ENCODE measurements around the gene SLC41A1.

SLC41A1 gene

DNA sequence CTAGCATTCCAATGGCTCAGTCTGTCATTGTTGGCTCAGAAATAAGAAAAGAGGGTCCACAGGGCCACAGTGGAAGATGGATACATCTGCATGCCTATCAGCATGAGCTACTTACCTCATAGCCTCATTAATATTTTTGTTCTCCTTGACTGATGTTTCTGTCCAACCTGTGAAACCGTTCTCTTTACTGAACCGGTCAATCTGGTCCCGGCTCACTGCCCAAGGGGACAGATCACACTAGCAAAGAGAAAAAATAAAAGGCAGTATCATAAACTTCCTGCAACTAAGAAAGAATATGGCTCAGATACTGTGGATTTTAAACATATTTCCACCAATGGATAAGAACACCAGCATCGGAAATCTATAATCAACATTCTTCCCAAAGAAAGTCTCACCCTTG lies 42.4 kb downstream of the SLC41A1 start:
- TF ChIP-seq GATA1 (IDR thresholded peaks at IDR 0.05; ENCODE audit: low read depth, low read length) (no peak), POLR2A (IDR thresholded peaks at IDR 0.05; ENCODE audit: low read length) (no peak)
- no peak for DNase-seq

DNA sequence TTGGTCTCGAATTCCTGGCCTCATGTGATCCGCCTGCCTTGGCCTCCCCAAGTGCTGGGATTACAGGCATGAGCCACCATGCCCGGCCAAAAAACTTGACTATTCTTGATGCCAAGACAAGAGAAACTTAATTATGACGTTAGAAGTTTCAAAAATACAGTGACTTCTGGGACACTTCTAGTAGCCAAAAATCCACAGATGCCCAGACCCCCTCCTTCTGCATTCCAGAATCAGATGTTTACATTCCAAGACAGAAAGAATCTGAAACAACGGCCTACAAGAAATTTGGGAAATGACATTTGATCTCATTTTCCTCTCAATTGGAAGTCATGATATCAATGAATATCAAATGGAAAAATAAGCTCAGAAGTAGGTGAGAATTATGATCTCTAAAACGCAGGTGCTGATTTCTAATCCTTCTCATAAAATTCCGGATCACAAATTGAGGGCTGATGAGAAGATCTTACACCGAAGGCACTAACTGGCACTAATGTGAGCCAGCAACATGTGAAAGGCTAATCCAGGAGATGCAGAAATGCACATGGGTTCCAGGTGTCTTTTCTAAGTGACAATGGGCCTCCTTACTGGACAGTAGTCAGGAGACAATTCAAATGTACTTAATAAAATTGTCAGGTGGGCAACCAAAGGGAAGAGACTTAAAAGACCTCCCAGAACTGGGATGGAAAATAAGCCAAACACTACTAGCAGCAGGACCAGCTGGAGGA lies 43.2 kb downstream of the SLC41A1 start:
- no peak for TF ChIP-seq POLR2A (IDR thresholded peaks at IDR 0.05; ENCODE audit: low read length)
- TF ChIP-seq GATA1 (IDR thresholded peaks at IDR 0.05; ENCODE audit: low read depth, low read length): no peak

DNA sequence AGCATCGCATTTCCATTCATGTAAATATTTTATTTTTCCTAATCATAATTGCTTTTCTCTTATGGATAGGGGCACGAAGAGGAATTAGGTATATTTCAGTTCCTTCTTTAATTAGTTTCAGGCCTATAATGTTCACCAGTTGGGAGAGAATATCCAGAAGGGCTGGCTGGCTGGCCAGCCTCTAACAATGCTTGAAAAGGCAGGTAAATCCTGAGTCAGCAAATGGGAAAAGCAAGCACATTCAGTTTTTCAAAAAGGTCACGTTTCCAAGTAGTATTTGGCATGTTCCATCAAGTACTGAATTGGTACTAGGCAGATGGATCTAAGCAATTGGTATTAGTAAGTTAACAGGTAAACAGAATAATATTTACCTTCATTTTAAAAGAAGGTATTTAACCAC lies 45.8 kb downstream of the SLC41A1 start:
- TF ChIP-seq GATA1 (IDR thresholded peaks at IDR 0.05; ENCODE audit: low read depth, low read length) (no peak), POLR2A (IDR thresholded peaks at IDR 0.05; ENCODE audit: low read length) (no peak)

More for the DNA sequence above, 43.2 kb downstream of the SLC41A1 start:
- DNase-seq: no peak

DNA sequence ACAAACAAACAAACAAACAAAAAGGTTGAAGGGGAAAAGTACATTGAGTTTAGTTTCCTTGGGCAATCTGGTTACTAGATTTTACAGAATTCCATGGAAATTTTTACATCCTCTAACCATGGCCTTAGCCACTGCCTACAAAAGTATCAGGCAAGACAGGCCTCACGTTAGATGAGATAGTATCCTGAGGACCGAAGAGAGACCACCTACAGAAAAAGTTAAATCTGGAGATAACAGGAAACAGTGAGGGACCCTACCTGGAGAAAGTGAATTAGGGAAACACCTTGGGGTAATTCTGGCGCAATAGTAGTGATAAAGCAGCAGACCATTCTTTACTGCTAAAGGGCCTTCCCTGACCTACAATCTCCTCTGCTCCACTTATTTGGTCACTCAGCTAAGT lies 46.4 kb downstream of the SLC41A1 start:
- no peak for DNase-seq
- no peak for TF ChIP-seq GATA1 (IDR thresholded peaks at IDR 0.05; ENCODE audit: low read depth, low read length)

More for the DNA sequence above, 45.8 kb downstream of the SLC41A1 start:
- no peak for DNase-seq

DNA sequence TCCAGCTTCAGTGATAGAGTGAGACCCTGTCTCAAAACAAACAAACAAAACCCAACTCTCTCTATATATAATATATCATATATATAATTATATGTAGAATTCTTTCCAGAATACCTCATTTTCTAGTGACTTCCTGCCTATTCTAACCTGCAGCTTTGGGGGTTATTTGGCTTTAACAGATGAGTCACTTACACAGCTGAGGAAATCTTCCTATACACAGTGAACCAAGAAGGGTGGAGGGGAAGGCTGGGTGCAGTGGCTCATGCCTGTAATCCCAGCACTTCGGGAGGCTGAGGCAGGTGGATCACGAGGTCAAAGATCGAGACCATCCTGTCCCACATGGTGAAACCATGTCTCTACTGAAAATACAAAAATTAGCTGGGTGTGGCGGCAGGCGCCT lies 47.0 kb downstream of the SLC41A1 start:
- DNase-seq: no peak
- TF ChIP-seq POLR2A (IDR thresholded peaks at IDR 0.05; ENCODE audit: low read length) (no peak), GATA1 (IDR thresholded peaks at IDR 0.05; ENCODE audit: low read depth, low read length) (no peak)

DNA sequence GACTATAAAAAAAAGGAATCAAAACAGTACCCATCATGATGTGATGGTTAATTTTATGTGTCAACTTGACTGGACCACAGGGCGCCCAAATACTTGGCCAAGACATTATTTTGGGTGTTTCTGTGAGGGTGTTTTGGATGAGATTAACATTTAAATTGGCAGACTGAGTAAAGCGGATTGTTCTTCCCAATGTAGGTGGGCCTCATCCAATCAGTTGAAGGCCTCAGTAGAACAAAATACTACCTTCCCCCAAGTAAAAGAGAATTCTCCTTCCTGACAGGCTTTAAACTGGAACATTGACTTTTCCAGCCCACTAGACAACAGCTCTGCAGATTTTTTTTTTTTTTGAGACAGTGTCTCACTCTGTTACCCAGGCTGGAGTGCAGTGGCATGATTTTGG lies 48.4 kb downstream of the SLC41A1 start:
- no peak for DNase-seq
- TF ChIP-seq GATA1 (IDR thresholded peaks at IDR 0.05; ENCODE audit: low read depth, low read length) (no peak), POLR2A (IDR thresholded peaks at IDR 0.05; ENCODE audit: low read length) (no peak)

DNA sequence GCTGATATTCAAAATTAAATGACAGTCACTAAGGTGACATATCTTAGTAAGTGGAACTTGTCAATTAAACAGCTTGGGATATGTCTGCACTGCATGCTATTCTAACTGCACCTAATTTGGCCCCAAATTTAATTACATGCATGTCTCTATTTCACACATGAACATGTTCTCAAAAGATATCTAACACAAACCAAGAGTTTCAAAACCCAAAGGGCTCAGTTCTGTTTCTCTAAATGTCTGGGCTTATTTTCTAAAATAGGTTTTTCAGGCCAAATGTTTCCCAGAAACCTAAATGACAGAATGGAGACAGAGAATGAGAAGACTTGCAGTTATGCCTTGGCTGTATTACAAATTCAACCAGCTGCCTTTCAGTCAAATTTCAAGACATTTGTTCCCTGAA lies 49.0 kb downstream of the SLC41A1 start:
- DNase-seq: no peak
- TF ChIP-seq GATA1 (IDR thresholded peaks at IDR 0.05; ENCODE audit: low read depth, low read length) (no peak), POLR2A (IDR thresholded peaks at IDR 0.05; ENCODE audit: low read length) (no peak)

DNA sequence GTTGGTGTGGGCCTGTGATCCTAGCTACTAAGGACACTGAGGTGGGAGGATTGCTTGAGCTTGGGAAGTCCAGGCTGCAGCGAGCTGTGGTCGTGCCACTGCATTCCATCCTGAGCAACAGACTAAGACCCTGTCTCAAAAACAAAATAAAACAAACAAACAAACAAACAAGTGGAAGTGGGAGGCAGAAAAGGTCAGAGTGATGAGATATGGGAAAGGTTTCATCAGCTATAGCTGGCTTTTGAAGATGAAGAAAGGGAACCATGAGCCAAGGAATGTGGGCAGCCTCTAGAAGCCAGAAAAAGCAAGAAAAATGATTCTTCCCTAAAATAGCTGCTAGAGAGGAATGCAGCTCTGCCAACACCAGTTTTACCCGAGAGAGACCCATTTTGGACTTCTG lies 52.4 kb downstream of the SLC41A1 start:
- no peak for TF ChIP-seq POLR2A (IDR thresholded peaks at IDR 0.05; ENCODE audit: low read length)
- TF ChIP-seq GATA1 (IDR thresholded peaks at IDR 0.05; ENCODE audit: low read depth, low read length): no peak
- no peak for DNase-seq

DNA sequence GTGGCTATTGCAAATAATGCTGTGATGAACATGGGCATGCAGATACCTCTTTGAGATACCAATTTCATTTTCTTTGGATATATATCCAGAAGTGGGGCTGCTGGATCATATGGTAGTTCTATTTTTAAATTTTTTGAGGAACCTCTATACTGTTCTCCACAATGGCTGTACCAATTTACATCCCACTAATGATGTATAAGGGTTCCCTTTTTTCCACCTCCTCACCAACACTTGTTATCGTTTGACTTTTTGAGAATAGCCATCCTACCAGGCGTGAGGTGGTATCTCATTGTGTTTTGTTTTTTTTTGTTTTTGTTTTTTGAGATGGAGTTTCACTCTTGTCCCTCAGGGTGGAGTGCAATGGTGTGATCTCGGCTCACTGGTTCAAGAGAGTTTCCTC lies 56.4 kb downstream of the SLC41A1 start:
- no peak for DNase-seq
- TF ChIP-seq POLR2A (IDR thresholded peaks at IDR 0.05; ENCODE audit: low read length) (no peak), GATA1 (IDR thresholded peaks at IDR 0.05; ENCODE audit: low read depth, low read length) (no peak)

DNA sequence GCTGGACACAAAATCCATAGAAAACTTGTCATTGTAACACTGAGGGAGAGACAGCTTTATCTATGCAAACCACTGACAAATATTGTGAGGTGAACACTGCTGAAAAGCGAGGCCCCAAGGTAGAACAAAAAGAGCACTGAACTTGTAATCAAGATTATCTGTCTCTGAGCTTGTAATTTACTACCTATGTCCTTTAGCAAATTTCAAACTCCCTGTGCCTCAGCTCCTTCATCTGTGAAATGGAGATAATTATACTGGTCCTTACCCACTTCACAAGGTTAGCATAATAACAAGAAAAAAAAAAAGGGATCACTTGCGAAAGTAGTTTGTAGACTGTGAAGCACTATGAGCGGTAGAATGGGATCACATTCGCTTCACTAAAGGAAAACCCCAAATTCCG lies 58.1 kb downstream of the SLC41A1 start:
- TF ChIP-seq POLR2A (IDR thresholded peaks at IDR 0.05; ENCODE audit: low read length) (no peak), GATA1 (IDR thresholded peaks at IDR 0.05; ENCODE audit: low read depth, low read length) (no peak)
- no peak for DNase-seq

DNA sequence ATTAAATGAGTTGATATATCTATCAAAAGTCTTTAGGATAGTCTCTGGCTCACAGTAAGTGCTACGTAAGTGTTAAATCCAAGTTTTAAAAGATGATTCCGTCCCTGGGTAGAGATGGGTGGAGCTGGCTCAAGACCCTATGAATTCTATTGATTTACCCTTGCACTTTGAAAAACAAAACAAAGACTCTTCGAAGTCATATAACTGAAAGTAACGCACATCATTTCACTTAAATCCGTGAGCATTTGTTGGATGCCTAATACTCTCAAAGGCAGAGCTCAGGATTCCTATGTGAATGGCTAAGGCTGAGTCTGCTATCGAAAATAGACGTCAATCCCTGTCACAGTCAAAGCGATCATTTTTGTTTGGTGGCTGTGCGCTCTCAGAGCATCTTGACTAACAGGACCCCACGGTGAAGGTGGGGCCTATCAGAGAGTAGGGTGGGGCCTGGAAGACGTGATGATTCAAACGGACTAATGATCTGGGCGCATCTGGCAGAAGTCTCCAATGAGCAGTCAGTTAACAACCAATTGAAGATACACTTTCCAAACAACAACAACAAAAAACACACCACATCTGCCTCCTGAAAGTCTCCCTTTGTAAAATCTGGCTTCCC lies 61.9 kb downstream of the SLC41A1 start:
- TF ChIP-seq POLR2A (IDR thresholded peaks at IDR 0.05; ENCODE audit: low read length) (no peak), GATA1 (IDR thresholded peaks at IDR 0.05; ENCODE audit: low read depth, low read length) (no peak)
- DNase-seq: peak; percentile 75

DNA sequence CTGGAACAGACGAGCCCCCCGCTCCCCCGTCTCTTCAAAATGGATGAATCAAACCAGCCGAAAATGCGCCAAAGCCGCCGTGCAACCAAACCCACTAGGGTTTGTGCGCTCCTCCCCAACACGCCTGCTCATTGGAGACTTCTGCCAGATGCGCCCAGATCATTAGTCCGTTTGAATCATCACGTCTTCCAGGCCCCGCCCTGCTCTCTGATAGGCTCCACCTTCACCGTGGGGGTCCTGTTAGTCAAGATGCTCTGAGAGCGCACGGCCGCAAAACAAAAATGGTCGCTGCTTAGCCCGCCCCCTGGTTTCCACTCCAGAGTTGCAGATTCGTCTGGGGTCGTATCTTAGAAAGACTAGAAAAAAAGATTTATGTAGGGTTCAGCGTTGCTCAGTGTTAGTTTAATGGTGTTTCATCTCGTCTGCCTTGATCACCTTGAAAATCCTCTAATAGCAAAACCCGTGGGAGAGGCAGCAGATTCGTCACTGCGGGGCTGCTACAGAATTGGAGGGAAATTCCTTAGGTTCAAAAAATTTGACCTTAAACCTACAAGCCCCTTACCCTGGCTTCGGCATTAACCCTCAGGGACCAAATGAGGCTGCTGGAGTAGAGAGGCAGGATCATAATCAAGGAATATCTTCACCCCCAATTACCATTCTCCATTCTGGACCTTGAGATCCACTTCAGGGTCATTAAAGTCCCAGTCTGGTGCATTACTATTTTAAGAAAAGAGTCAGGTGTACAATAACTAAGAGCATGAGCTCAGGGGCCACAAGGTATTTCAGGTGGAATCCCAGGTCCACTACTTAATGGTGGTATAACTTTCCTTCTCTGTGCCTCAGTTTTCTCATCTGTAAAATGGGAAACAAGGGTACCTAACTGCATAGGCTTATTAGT lies 62.6 kb downstream of the SLC41A1 start, which contains the start of gene NUCKS1:
TSS of gene NUCKS1 (minus strand) at position 45 of the 898 bp plus-strand sequence. CDS start 209 bp downstream, outside the sequence.
- peak; percentile 98 to 100 for DNase-seq
- TF ChIP-seq GATA1 (IDR thresholded peaks at IDR 0.05; ENCODE audit: low read depth, low read length) (no peak), POLR2A (IDR thresholded peaks at IDR 0.05; ENCODE audit: low read length) (peak; percentile 53)

DNA sequence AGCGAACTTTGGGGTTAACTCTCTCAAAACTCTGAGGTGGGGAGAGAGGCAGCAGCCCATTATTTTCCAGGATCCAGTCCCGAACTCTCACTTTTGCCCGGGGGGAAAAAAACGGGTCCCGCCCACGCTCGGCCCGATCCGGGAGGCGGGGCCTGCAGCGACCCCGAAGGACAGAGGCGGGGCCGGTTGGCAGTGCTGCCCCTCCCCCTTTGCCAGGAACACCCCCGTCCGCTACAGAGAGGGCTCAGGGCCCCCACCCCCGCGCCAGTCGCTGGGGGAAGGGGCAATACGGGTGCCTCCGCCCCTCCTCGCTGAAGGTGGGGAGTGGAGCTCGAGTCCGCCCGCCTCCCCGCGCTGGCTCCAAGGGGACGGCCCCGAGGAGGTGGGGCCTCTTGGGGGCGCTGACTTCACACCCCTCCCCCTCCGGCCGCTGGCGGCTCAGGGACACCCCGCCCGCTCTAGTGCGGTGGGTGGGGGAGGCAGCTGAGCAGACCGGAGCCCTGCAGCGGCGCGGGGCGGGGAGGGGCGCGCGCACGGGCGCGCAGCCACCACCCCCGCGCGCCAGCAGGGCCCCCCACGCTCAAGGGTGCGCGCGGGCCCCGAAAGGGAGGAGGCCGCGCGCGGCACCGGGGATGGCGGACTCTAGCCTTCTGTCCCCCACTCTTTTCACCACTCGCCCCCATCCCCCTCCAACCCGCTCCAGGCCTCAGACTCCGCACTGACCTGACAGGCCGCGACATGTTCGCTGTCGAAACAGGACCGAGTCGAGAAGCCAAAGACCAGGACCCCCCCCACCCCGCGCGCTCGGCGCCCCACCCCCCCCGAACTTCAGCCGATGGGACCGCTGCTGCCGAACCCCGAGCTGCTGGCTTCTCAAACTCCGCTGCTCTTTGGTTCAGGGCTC lies 63.5 kb downstream of the SLC41A1 start:
- peak; percentile 96 to 97 for DNase-seq
- TF ChIP-seq GATA1 (IDR thresholded peaks at IDR 0.05; ENCODE audit: low read depth, low read length): no peak
- peak; percentile 78 for TF ChIP-seq POLR2A (IDR thresholded peaks at IDR 0.05; ENCODE audit: low read length)
